Limb (tissue), 2 donors: Measurements from ENCODE around the gene TAS2R38.
"Not testable (repeated sequence)": the region's sequence is repeated elsewhere in the genome, so short reads cannot be mapped to it uniquely, and the experiment has no call there.

Source experiments
- DNase-seq, 2 donors: peaks; one replicate each; pipeline ENCODE4 v3.0.0-alpha.2; 2016; ENCODE audit errors: extremely low spot score in 2 of 2

Gene TAS2R38

DNA sequence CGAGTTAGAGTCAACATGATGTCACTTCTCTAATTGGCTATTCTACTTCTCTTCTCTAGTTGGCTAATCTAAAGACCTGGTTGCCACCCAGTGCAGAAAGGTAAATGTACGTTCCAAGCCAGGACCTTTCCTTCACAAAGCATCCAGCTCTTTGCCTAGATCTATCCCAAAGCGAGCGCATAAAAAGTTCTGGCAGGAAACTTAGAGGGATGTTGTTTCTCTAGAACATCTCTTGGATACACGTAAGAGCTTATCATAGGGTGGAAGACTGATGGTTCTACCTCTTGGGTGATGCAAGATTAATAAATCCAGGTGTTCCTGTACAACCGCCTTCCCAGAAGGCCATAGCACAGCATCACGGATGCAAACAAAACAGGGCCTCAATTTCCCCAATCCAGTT is at the start of gene TAS2R38:
TSS of gene TAS2R38 (minus strand) at position 101 of the 400 bp plus-strand sequence. CDS start at position 17, 84 bp downstream.
- no peak for DNase-seq

DNA sequence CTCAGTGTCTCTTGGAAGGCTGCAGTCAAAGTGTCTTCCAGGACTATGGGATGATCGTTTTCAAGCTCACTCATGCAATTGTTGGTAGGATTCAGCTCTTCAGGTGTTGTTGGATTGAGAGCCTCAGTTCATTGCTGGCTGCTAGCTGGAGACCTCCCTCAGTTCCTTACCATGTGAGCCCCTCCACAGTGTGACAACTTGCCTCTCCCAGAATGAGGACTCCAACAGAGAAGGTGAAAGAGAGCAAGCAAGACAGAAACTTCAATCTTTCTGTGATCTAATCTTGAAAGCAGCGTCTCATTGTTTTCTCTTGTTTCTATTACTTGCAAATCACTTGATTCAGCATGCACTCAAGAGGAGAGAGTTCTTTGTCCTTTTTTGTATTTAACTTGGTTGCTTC is 44.6 kb upstream of the TAS2R38 start:
- DNase-seq: no peak

DNA sequence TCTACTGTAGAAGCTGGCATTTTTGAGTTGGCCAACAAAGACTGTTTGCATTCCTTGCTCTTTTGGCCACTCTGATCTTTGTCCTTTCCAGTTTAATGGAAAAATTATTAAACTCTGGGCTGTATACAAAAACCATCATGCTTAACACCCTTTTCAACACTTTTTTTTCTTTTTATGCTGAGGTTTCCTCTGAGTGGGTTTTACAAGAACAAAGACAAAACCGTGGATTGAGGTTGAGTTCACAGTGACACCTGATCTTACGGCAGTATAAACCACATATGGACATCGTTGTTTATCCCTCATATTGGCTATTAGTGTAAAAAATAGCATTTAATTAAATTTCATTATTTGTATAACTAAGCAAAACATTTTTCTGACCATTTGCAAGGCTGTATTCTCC is 43.9 kb upstream of the TAS2R38 start:
- no peak for DNase-seq

DNA sequence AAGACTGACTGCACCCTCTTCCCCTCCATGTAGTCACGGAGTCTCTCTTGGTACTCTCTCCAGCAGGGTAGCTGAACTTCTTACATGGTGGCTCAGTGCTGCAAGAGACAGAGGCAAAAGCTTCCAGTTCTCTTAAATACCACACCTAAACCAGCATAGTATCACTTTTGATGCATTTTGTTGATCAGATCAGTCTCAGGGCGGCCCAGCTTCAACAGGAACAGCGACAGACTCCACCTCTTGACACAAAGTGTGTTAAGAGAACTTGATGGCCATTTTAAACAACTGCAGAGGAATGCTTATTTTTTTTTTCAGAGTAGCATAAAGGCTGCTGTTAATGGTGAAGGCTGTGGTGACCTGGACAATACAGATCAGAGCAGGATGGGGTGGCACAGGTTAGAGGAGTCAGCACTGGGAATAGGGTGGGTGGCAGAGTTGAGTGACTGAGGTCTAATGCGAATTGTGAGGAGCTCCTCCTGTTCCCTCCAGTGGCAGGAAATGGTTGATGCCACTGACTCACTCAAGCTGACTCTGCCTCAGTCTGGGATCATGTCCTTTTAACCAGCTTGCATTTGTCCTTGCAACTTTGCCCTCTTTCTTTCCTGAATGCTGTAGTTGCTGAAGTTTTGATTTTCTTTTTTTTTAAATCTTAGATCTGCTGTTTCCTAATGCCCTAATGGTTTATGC is 39.4 kb upstream of the TAS2R38 start:
- DNase-seq: no peak

DNA sequence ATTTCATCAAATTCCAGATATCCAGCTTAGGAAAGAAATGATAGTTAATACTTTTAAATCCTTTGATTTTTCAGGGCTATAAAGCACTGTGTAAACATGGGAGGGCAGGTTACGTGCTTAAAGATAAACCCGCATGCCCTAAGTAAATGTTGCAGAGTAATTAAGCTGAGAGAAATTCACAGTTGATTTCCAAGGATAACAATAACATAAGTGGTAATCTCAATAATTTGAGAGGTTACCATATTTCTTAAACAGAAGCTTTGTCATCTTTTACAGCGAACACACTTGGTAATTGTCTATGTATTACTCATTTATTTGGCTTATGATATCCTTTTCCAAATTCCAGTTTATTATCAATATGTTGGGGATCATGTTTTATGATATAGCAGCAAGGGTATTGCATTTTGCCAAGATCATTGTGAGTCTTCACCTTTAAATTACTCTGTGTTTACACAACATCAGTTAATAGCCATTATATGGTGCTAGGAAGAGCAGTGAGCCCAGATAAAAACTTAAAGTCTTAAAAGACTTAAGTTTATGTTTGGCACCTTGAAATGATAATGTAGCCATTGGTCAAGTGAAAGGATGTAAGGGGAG is 37.5 kb upstream of the TAS2R38 start:
- no peak for DNase-seq

DNA sequence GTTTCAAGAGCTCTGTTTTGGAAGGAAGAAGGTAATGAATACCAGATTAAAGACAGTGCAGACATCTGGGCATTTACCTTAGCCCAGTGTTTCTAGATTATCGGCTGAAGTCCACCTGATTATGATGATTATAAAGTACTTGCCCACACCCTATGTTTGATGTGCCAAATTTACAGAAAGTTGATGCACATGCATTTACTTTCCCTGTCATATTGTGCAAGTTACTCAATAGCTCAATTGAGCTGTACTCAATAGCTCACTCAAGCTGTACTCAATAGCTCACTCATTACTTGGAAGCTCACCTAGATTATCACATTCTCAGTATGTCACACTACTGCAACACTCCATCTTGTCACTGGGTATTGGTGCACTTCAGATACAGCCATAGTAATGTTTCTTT is 35.6 kb upstream of the TAS2R38 start:
- DNase-seq: no peak

DNA sequence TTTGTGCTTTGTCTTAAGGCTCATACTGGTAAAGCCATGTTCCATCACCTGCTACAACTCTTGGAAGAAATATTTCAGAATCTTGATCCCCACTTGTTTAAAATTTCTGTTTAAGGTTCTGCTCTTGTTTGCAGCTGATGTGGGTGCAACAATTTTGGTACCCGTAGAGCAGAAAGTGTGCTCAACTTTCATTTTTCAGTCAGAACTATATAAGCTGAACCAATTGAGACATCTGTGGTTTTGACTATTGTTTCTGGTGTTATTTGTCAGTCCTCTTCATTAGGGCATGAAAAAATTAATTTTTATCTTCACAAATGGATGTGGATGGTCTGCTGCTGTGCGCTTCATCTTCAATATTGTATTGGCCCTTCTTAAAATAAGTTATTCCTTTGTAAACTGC is 33.0 kb upstream of the TAS2R38 start:
- DNase-seq: no peak

DNA sequence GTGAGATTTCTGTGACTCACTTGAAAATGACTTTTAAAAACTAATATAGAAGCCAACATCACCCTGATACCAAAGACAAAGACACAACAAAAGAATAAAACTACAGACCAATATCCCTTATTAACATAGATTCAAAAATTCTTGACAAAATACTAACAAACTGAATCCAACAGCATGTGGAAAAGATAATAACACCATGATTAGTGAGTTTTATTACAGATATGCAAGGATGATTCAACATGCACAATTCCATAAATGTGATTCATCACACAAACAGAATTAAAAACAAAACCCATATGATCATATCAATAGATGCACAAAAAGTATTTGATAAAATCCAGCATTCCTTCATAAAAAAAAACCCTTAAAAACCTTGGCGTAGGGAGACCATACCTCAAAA is 28.6 kb upstream of the TAS2R38 start:
- DNase-seq: no peak

DNA sequence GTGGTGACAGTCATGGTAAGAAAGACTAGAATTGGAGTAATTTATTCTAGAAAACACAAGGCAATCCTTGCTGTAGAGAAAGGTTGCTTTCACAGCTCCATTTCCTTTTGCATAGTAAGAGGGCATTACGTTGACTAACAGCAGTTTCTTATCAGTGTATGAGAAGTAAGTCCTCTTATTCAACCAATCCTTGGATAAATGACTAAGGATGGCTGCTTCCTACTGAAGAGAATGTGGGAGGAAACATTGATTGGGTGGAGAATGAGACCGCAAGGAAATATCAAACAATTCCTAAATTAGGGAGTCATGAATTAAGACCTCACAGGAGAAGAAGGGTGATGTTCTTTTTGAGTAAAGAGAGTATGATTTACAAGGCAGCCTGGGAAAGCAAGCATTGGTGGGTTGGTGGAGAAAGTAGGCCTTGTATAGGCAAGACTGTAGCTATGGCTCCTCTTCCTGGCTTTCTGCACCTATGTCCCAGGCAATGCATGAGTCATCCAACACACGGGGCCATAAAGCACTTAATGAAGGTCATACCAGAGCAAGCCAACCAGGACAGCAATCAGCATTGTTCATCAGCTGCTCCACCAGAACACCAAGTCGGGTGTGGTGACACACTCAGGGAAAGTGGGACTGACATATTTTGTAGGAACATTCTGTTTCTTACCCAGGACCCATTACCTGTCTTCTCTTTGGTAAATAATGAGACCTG is 27.7 kb upstream of the TAS2R38 start:
- DNase-seq: no peak

DNA sequence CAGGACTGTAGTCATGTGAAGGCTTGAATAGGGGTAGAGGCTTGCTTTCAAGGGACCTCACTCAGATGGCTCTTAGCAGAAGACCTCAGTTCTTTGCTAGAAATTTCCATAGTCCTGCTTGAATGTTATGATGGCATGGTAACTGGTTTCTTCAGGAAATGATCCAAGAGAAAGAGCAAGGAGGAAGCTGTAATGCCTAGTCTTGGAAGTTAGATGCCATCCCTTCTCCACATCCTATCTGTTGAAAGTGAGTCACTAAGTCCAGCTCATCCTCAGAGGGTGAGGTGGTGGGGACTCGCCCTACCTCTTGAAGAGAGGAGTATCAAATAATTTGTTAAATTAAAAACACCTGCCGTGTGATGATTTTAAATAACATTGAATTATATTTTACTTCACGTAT is 26.7 kb upstream of the TAS2R38 start:
- no peak for DNase-seq

DNA sequence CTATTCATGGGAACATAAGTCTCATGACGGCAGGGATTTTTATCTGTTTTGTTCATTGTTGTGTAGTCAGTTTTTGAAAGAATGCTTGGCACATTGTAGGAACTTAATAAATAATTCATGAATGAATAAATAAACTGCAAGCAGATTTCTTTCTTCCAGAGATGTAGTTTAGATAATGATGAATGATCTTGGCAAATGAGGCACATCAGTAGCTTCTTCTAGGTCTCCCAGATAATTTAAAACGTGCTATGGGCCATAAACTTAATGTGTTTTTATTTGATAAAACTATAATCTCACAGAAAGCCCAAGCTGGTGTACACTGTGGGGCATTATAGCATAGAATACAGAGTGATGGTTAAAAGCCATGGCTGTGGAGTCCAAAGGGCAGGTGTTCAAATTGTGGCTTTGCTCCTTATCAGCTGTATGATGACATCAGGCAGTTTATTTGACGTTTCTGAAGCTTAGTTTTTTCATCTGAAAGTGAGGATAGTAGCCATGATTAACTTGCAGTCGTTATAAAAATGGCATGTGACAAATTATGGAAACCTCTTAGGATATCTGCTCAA is 25.6 kb upstream of the TAS2R38 start:
- no peak for DNase-seq

DNA sequence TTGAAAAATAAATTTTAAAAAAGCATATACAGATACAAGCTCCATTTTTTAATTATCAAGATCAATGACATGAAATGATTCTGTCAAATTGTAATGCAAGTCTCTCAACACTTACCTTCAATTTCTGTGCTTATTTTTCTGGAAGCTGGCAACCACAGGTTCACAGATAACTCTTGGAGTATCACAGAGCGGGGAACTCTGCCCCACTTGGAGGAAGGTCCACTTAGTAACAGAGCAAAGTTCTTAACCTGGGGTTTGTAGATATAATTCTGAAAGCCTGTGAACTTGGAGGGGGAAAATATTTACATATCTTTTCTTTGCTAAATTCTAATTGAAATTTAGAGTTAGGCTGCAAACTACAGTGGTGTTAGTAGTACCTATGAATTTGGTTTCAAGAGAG is 19.8 kb upstream of the TAS2R38 start:
- no peak for DNase-seq

DNA sequence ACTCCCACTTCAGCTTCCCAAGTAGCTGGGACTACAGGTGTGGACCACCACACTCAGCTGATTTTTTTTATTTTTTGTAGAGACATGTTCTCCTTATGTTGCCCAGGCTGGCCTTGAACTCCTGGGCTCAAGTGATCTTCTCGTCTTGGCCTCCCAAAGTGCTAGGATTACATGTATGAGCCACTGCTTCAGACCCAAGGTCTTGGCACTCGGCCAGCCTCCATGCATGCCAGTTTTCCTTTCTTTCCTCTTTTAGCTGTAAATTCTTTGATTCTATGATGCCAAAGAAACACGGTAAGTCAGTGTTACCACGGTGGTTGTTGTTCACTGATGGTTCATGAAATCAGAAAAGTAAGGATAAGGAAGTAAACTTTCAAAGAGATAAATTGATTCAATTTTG is 19.1 kb upstream of the TAS2R38 start:
- DNase-seq: no peak

DNA sequence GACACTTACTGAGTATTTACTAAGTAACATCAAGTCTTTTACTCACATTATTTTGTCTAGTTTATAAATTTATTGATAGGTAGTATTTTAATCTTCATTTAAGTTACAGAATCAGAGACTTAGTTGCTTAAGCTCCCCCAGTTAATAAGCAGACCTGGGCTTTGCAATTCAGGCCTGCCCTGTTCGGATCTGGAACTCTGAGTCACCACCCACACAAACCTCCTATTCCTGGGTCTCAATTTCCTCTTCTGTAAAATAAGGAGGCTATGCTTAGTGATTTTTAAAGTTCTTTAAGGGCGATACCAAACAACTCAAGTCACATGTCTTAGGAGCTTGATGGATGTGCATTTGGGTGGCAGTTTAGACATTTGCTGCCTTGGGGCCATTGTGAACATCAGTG is 18.6 kb upstream of the TAS2R38 start:
- no peak for DNase-seq

DNA sequence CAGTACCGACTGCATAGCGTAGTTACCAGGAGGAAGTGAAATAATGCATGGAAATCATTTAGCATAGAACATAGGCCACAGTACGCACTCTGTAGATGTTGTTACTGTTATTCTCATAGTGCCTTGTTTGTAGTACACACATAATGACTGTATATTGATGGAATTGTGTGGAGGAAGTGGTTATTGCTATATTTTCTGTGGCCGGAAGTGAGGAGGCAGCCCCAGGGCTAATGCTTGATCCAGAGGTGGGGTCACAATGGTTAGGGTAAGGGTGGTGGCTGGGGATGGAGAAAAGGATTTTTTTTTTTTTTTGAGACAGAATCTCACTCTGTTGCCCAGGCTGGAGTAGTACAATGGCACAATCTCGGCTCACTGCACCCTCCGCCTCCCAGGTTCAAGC is 17.6 kb upstream of the TAS2R38 start:
- no peak for DNase-seq

DNA sequence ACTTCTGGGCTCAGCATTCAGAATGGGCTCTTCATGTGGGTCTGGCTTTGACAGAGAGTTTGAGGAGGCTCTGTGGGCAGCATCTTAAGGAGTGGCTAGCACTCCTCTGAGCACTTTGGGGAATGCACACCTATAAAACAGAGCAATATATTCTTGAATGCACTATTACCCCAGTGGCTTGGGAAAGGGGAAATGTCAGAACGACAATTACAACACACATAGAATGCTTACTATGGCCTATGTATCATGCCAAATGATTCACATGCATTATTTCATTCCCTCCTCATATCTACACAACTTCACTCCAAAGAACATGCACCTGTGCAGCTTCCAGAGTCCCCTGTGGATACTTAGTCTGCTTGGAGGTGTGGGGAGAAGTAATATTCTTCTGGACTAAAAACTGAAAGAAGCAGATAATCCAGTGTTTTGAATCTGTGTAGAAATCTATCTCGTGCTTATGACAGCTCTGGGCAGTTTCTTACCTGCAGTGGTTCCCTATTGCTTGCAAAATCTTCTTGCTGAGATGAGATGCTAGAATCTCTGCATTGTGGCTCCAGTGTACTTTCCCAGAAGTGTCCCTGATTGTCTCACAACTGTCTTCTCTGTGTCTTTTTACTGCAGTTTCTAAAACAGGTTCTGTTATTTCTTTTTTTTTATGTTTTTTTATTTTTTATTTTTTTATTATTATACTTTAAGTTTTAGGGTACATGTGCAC is 16.6 kb upstream of the TAS2R38 start:
- no peak for DNase-seq

DNA sequence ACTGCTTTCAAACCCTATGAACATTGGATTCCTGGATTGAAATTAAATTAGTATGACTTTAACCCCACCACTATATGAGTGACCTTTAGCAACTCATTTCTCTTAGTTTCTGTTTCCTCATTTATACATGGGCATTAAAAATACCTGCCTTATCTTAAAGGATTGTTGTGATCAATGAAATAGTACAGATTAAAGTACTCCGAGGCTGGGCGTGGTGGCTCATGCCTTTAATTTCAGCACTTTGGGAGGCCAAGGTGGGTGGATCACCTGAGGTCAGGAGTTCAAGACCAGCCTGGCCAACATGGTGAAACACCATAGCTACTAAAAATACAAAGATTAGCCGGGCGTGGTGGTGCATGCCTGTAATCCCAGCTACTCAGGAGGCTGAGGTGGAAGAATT is 14.2 kb upstream of the TAS2R38 start:
- DNase-seq: not testable (repeated sequence)

DNA sequence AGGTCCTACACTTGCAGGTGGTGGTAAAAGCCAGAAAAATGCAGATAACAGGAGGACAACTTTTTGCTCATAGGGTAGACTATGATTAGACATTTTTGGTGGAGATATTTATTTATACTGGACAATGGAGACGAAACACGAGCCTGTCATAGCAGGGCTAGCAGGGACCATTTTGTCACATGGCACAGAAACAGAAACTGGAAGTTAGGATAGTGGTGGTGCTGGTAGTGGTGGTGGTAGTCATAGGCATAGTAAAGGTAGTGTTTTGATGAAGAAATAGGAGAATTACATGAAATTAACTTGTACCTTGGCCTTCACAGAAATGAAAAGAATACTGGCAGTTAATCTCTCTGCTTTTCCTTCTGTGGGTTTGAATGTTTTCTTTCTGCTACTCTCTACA is 13.3 kb upstream of the TAS2R38 start:
- DNase-seq: no peak

DNA sequence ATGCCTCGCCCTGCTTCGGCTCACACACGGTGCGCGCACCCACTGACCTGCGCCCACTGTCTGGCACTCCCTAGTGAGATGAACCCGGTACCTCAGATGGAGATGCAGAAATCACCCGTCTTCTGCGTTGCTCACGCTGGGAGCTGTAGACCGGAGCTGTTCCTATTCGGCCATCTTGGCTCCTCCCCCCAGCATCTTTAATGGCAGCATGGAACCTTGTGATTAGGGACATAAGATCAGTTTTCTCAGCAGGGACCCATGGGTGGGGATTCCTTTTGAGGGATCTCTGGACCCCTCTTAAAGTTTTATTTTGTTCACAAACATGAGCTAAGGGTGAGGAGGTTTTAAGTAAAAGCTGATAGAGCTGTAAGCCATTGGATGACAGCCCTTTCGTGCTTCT is 12.4 kb upstream of the TAS2R38 start:
- DNase-seq: not testable (repeated sequence)

DNA sequence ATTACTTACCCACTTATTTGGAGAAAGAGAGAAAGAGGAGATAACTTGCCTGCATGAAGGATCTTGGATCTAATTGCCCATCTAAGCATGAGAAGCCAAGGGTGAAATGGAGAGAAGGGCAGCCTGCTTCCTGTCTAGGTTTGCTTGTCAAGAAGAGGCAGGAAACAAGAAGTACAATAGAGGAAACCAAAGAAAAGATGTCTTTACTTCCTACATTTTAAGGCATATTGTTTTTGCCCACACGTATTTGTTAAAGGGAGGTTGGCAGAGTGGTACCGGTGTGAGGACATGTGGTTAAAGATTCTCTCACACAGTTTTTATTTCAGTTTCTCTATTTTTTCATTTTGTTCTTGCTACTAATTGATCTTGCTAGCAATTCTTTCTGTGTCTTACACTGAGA is 6.0 kb upstream of the TAS2R38 start:
- no peak for DNase-seq

DNA sequence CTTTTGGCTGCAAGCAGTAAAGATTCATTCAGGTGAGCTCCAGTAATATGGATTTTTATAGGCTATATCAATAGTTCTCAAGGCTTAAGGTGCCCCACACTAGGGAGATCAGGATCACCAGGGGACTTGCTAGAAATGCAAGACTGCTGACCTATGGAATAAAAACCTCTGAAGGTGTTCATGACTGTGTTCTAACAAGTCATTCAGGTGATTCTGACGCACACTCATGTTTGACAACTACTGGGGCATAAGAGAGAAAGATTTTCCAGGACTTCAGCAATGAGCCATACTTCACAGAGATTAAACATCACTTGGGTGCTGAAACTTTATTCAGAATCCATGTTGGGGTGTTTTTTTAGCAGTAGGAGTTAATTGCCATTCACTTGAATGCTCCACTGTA is 4.8 kb upstream of the TAS2R38 start:
- no peak for DNase-seq
